HG03066 (cell line): ENCODE data around the gene ZNF587.
"Not testable (repeated sequence)": the region's sequence is repeated elsewhere in the genome, so short reads cannot be mapped to it uniquely, and the experiment has no call there.

Experiments used
- ATAC-seq: cut with Tn5 transposase; IDR thresholded peaks from one replicate; pipeline ENCODE4 v1.9.1; 2021; ENCODE audit warnings: low read depth; ENCODE audit not compliant: unreplicated experiment

The ZNF587 gene

GRCh38 chr19:57821095-57821494, 28.6 kb upstream of the ZNF587 start:
- not testable (repeated sequence) for ATAC-seq

GRCh38 chr19:57821501-57821900, 28.2 kb upstream of the ZNF587 start:
- ATAC-seq = not testable (repeated sequence)

DNA sequence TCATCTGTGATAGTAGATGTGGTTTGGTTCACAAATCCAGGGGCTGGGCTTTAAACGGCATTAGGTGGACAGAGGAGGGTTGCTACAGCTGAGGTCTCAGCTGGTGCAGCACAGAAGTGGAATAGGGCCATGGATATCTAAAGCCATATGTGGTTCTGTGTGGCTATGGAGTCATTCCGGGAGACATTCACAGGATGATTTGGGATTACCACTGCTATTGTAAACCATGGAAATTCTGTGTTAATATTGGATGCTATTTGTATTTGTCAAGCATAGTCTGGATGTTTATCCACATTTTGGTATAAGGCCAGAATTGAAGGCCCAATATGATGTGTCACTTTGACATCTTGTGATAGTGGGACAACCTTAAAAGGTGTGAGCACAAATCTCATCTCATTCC, 26.5 kb upstream of the ZNF587 start:
- not testable (repeated sequence) for ATAC-seq

GRCh38 chr19:57823608-57824007, 26.1 kb upstream of the ZNF587 start:
- not testable (repeated sequence) for ATAC-seq

GRCh38 chr19:57825511-57825910, 24.1 kb upstream of the ZNF587 start:
- ATAC-seq = no peak

- no peak for ATAC-seq
Observed at GRCh38 chr19:57829316-57829715, 20.3 kb upstream of the ZNF587 start.

GRCh38 chr19:57830071-57830602, 19.5 kb upstream of the ZNF587 start, which contains the start of gene ZNF587B:
TSS of gene ZNF587B (plus strand) at chr19:57830299. CDS start at chr19:57830529, 230 bp downstream.
- ATAC-seq = no peak

DNA sequence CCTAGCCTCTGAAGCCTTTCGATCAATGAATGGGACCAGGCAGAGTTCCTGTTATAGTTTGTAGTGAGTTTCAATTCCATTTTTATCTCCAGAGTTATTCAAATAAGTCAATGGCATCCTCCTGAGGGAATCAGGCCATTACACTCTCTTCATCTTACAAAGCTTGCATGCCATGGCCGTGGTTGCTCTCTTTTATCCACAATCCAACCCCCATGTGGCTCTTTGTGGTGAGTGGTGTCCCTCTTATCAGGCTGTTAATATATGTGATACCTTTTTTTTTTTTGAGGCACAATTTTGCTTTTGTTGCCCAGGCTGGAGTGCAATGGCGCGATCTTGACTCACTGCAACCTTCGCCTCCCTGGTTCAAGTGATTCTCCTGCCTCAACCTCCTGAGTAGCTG, 12.7 kb upstream of the ZNF587 start:
- not testable (repeated sequence) for ATAC-seq

DNA sequence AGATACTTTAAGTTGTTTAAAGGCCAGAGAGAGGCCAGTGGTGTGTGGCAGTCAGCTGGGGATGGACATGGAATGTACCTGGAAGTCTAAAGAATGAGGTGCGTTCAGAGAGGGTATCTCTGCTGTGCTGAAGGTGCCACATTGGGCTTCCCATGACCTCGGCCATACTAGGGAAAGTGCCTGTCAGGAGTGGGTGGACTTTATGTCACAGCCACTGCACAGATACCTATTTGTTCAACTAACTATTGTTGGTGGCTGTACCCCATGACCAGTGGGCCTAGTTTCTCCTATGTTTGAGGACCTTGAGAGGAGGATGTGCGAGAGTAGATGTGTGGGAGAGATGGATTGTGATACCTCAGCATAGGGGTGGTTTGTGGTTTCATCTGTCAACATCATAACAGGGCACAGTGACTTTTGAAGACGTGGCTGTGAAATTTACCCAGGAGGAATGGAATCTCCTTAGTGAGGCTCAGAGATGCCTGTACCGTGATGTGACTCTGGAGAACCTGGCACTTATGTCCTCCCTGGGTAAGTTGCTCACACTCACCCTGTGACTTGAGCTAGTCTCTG, 11.0 kb upstream of the ZNF587 start:
- ATAC-seq = not testable (repeated sequence)

DNA sequence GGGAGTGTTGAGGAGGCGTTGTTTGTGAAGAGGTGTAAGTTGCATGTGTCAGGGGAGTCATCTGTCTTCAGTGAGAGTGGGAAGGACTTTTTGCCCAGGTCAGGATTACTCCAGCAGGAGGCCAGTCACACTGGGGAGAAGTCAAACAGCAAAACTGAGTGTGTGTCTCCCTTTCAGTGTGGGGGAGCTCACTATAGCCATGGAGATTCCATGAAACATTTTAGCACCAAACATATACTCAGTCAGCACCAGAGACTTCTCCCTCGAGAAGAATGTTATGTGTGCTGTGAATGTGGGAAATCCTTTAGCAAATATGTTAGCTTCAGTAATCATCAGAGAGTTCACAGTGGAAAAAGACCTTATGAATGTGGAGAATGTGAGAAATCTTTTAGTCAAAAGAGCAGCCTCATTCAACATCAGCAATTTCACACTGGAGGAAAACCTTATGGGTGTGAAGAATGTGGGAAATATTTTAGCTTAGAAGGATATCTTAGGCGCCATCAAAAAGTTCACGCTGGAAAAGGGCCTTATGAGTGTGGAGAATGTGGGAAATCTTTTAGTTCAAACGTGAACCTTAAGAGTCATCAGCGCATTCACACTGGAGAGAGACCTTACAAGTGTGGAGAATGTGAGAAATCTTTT, 8.4 kb upstream of the ZNF587 start:
- no peak for ATAC-seq

- ATAC-seq = not testable (repeated sequence)
Observed at GRCh38 chr19:57847164-57847563, 2.5 kb upstream of the ZNF587 start.

- peak; percentile 25 for ATAC-seq
Observed at GRCh38 chr19:57849162-57849665, 445 bp upstream of the ZNF587 start.

GRCh38 chr19:57850553-57851017, 926 bp downstream of the ZNF587 start:
- ATAC-seq = no peak

DNA sequence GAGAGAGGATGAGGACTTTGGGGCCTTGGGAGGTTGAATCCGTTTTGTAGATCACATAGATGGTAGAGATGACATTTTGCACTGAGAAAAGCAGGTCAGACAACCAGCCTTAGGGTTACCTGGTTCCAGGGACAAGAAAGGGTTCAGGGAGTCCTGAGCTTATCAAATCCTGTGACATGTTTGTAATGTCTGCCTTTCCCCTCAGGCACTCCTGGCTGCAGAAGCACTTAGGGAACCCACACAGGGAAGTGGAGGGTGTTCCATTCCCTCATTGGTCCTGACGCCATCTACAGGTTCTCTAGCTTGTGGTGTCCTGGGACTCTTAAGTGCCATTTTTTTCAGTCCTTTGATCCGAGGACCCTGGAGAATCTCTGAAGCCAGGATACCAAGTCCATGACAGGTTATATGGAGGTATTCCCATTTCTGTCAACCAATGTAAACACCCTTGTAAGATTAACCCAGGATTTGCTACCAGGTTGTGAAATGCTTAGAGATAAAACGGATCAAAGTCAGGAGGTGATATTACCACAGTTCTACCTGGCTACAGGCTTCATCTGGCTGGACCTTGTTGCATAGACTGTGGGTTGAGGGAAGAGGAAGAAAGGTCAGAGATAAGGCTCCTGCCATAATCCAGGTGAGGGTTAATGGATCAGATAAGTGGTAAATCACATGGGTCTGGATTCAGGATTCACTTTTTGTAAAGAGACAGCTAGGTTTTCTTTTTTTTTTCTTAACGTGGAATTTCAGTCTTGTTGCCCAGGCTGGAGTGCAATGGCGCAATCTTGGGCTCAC, 2.3 kb downstream of the ZNF587 start:
- ATAC-seq = not testable (repeated sequence)

GRCh38 chr19:57854117-57854516, 4.5 kb downstream of the ZNF587 start:
- ATAC-seq = not testable (repeated sequence)

- ATAC-seq = not testable (repeated sequence)
Observed at GRCh38 chr19:57862351-57862750, 12.7 kb downstream of the ZNF587 start.

GRCh38 chr19:57867868-57868492, 18.3 kb downstream of the ZNF587 start:
- ATAC-seq = no peak

GRCh38 chr19:57869655-57870054, 20.0 kb downstream of the ZNF587 start:
- not testable (repeated sequence) for ATAC-seq

- ATAC-seq = no peak
Observed at GRCh38 chr19:57870225-57870624, 20.6 kb downstream of the ZNF587 start.

DNA sequence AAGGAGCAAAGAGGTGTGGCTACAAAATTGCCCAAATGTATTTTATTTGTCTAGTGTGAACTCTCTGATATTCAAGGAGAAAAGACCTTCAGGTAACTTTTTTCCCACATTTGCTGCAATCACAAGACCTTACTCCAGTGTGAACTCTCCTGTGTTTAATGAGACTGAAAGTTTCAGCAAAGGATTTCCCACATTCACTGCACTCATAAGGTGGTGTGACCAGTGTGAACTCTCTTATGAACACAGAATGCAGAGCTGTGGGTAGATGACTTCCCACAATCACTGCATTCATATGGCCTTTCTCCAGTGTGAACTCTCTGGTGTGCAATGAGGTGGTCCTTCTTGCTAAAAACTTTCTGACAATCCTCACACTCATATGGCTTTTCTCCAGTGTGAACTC, 22.8 kb downstream of the ZNF587 start:
- no peak for ATAC-seq
